ENCODE results near the gene TRPM2. TPM values are rescaled to one million over a fixed set of nuclear protein-coding genes. Genes with fewer than 3 reads are reported as not detected.

TRPM2 gene
- total and polyA plus RNA-seq, 2 of the 8 experiments (the other 6 are each of a cell fraction or from before 2014, with no cell fraction given): 0.27 to 0.28 TPM

DNA sequence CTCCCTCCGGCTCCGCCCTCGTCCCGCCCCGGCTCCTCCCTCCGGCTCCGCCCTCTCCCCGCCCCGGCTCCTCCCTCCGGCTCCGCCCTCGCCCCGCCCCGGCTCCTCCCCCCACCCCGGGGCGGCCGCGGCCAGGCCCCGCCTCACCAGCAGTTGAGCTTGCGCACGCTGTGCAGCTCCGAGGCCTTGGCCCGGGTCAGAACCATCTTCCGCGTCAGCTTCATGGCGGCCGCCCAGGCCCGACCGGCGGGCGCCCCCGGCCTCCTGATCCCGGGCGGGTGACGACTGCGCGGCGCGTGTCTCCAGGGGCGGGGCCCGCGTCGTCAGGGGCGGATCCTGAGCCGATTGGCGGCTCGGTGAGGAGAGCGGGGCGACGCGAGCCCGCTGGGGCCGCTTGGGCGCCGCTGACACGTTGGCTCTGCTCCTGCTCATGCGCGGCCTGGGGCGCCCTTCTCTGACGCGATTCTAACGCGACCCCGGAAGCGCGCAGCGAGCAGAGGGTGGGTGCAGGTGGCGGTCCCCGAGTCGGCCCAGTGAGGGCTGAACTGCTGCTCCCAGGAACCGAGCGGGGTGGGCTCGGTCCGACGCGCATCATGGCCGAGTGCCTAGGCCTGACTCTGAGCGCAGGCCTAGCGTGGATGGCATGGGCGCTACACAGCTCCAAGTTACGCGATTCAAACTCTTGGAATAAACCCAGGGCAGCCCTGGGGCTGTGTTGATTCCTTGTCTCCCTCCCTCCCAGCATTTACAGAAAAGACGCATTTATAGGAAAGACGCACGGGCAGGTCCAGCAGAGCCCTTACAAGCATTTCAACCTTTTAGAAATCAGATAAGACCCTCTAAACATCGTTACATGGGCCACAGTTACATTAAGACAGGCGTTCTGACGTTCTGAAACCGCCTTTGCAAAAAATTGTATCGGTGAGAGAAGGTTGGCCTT, 14.2 kb upstream of the TRPM2 start, which contains the start of gene CFAP410:
CFAP410 (minus strand) TSS at position 420 of the 940 bp plus-strand sequence; CDS start at position 224, 196 bp downstream.
- Histone ChIP-seq H3K23ac (ENCODE audit: insufficient read length) (no peak within 1 kb of the TSS), H3K9me3 (ENCODE audit: insufficient read depth in 2 of 2, low read depth in 1 of 2, low read length in 1 of 2) (no peaks in the 10 kb centered on the region), H3K4me2 (ENCODE audit: insufficient read depth in 1 of 2, low read depth in 2 of 2, low read length in 2 of 2) (peak within 1 kb of the TSS; percentile 72 to 92), H4K20me1 (replicated peaks in 1 of 2; ENCODE audit: control insufficient read depth in 1 of 2, insufficient read depth in 2 of 2, low read length in 2 of 2) (no peaks in the 10 kb centered on the region), H4K5ac (ENCODE audit: insufficient read length, low read depth, low read length) (peak within 1 kb of the TSS; percentile 74), H3K9ac (replicated peaks in 1 of 4; ENCODE audit: extremely low read depth in 1 of 4, low read depth in 3 of 4, low read length in 3 of 4) (peak within 1 kb of the TSS; percentile 81 to 87 (median 82)), H3K79me1 (ENCODE audit: low read depth, low read length) (no peaks in the 10 kb centered on the region), H2BK5ac (ENCODE audit: low read depth, low read length) (peak within 1 kb of the TSS; percentile 91), H2AK5ac (ENCODE audit: low read depth, low read length) (no peak within 1 kb of the TSS), H3K27ac (ENCODE audit: low read depth, low read length) (peak within 1 kb of the TSS; percentile 88), H3K18ac (ENCODE audit: extremely low read depth, low read length) (peak within 1 kb of the TSS; percentile 87; the same call in 1 of the 2 replicates), H2BK120ac (replicated peaks; ENCODE audit: low read depth, low read length) (no peak within 1 kb of the TSS), H3K4me1 (replicated peaks in 1 of 4; ENCODE audit: control insufficient read depth in 3 of 4, insufficient read depth in 4 of 4, low read length in 3 of 4) (peaks cover 0 to 7% (median under 1%) of the 10 kb centered on the region in 4 experiments; a peak in 2 of 7 replicates), H2BK15ac (ENCODE audit: low read length) (no peak within 1 kb of the TSS), H3K36me3 (ENCODE audit: control insufficient read depth in 2 of 4, insufficient read depth in 4 of 4, low read length in 3 of 4) (peaks cover 0 to 4% (median 0%) of the 10 kb centered on the region in 4 experiments; a peak in 1 of 8 replicates), H4K91ac (replicated peaks; ENCODE audit: insufficient read length, low read length) (peak within 1 kb of the TSS; percentile 72), H3K79me2 (ENCODE audit: control insufficient read depth in 1 of 2, insufficient read depth in 2 of 2, low read length in 2 of 2) (no peaks in the 10 kb centered on the region), H2BK20ac (ENCODE audit: low read length) (no peak within 1 kb of the TSS), H2AFZ (ENCODE audit: low read length) (peak within 1 kb of the TSS; percentile 35; the same call in 1 of the 2 replicates), H2BK12ac (ENCODE audit: low read depth, low read length) (no peak within 1 kb of the TSS), H3K14ac (ENCODE audit: insufficient read length) (no peak within 1 kb of the TSS), H3K23me2 (ENCODE audit: low read depth, low read length) (peaks cover 6% of the 10 kb centered on the region; the same call in 1 of the 2 replicates), H3K27me3 (replicated peaks in 1 of 4; ENCODE audit: control insufficient read depth in 3 of 4, extremely low read depth in 1 of 4, insufficient read depth in 3 of 4, low read length in 3 of 4) (no peaks in the 10 kb centered on the region), H4K8ac (ENCODE audit: extremely low read depth, insufficient read depth, low read length) (peak within 1 kb of the TSS; percentile 97), H3K56ac (replicated peaks; ENCODE audit: insufficient read length, low read depth, low read length) (peak within 1 kb of the TSS; percentile 85), H3K4me3 (ENCODE audit: extremely low read depth in 1 of 4, insufficient read depth in 2 of 4, low read depth in 3 of 4, low read length in 4 of 4) (peak within 1 kb of the TSS; percentile 77 to 91 (median 80)), H3K4ac (replicated peaks; ENCODE audit: insufficient read length, low read depth, low read length) (peak within 1 kb of the TSS; percentile 84)
- FAIRE-seq (no peak), DNase-seq (ENCODE audit: low read depth in 1 of 2, low spot score in 2 of 2) (peak; percentile 84 to 97)
- 6% methylated on average over 39 of the region's 90 CpGs; no CpG with 5 or more reads in 1 of the 2 experiments for WGBS, 2 experiments (ENCODE audit: extremely low coverage in 1 of 2, insufficient coverage in 1 of 2, insufficient read length in 1 of 2, insufficient replicate concordance in 2 of 2, low coverage in 1 of 2, low lambda C conversion rate in 2 of 2, missing lambda C conversion rate in 1 of 2)
- POLR2A ChIA-PET (ENCODE audit: partially characterized antibody): interaction anchor here (0.6 to 2.5 kb wide), 5 partner anchors 9 to 150 kb away, joined by 3 to 7 read pairs (median 4); partner anchors contain the start of gene TRPM2
- CTCF ChIA-PET (ENCODE audit: partially characterized antibody): interaction anchor here (0.6 to 1.6 kb wide), 7 partner anchors 12 to 105 kb away, joined by 3 to 4 read pairs (median 3); no protein-coding TSS in a partner anchor
- TF ChIP-seq, protein P1, sequence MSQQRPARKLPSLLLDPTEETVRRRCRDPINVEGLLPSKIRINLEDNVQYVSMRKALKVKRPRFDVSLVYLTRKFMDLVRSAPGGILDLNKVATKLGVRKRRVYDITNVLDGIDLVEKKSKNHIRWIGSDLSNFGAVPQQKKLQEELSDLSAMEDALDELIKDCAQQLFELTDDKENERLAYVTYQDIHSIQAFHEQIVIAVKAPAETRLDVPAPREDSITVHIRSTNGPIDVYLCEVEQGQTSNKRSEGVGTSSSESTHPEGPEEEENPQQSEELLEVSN (IDR thresholded peaks at IDR 0.05): 0 out of 2 replicates have a peak, but pooled peaks have one; percentile 3
- TF ChIP-seq ZNF274 (IDR thresholded peaks at IDR 0.05; ENCODE audit: borderline replicate concordance, extremely low read depth, low read length): no peak
- TF ChIP-seq HDAC2 (IDR thresholded peaks at IDR 0.05; ENCODE audit: borderline replicate concordance in 1 of 2, low read depth in 2 of 2, low read length in 2 of 2): no peak
- TF ChIP-seq, protein P2, sequence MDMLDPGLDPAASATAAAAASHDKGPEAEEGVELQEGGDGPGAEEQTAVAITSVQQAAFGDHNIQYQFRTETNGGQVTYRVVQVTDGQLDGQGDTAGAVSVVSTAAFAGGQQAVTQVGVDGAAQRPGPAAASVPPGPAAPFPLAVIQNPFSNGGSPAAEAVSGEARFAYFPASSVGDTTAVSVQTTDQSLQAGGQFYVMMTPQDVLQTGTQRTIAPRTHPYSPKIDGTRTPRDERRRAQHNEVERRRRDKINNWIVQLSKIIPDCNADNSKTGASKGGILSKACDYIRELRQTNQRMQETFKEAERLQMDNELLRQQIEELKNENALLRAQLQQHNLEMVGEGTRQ (IDR thresholded peaks at IDR 0.05; ENCODE audit: low read length): 0 out of 2 replicates have a peak, but pooled peaks have one; percentile 15
- no peak for TF ChIP-seq SP2 (IDR thresholded peaks at IDR 0.05; ENCODE audit: low read length)
- TF ChIP-seq NANOG (IDR thresholded peaks at IDR 0.05; ENCODE audit: insufficient read depth, low read depth, low read length, poor library complexity, severe bottlenecking): peak; percentile 2
- TF ChIP-seq ASH2L (IDR thresholded peaks at IDR 0.05; ENCODE audit: low read length): peak; percentile 67
- no peak; the same call in 1 of the 2 replicates for TF ChIP-seq BRCA1 (IDR thresholded peaks at IDR 0.05; ENCODE audit: low read depth, low read length)

Data from H1 (cell line).